GM23248 (cell line): ENCODE data around the gene OR10Z1. TPM values are rescaled to one million over a fixed set of nuclear protein-coding genes. Genes with fewer than 3 reads are reported as not detected.

ENCODE experiments used
- DNase-seq: peaks from one replicate; pipeline ENCODE4 v3.0.0-alpha.2; 2015
- H2AFZ ChIP-seq: fragments of 200-600 bp; sonication (generic); 2 replicates; pipeline ENCODE4 v1.6.1; 2016; ENCODE audit warnings: antibody characterized with exemption
- H3F3A ChIP-seq: fragments of 200-600 bp; sonication (generic); 2 replicates; pipeline ENCODE4 v1.6.1; 2016; ENCODE audit warnings: mild to moderate bottlenecking, antibody characterized with exemption, mixed run types; ENCODE audit not compliant: insufficient read depth
- H3K27ac ChIP-seq: fragments of 200-600 bp; sonication (generic); 2 replicates; pipeline ENCODE4 v1.5.1; 2016; ENCODE audit warnings: mild to moderate bottlenecking
- H3K27me3 ChIP-seq: fragments of 200-600 bp; sonication (generic); replicated peaks from 2 replicates; pipeline ENCODE4 v1.6.1; 2016; ENCODE audit warnings: mild to moderate bottlenecking; ENCODE audit not compliant: insufficient read depth
- H3K36me3 ChIP-seq: fragments of 200-600 bp; sonication (generic); 2 replicates; pipeline ENCODE4 v1.6.1; 2016; ENCODE audit warnings: low read depth, mild to moderate bottlenecking
- H3K4me1 ChIP-seq: fragments of 200-600 bp; sonication (generic); 2 replicates; pipeline ENCODE4 v1.6.1; 2016; ENCODE audit warnings: mild to moderate bottlenecking; ENCODE audit not compliant: insufficient read depth
- H3K4me2 ChIP-seq: fragments of 200-600 bp; sonication (generic); one replicate; pipeline ENCODE4 v1.6.1; 2016; ENCODE audit warnings: mild to moderate bottlenecking; ENCODE audit not compliant: unreplicated experiment
- H3K4me3 ChIP-seq: fragments of 200-600 bp; sonication (generic); 2 replicates; pipeline ENCODE4 v1.5.1; 2016; ENCODE audit warnings: mild to moderate bottlenecking
- H3K79me2 ChIP-seq: fragments of 200-600 bp; sonication (generic); 2 replicates; pipeline ENCODE4 v1.6.1; 2016; ENCODE audit warnings: mild to moderate bottlenecking; ENCODE audit not compliant: insufficient read depth
- H3K9ac ChIP-seq: fragments of 200-600 bp; sonication (generic); 2 replicates; pipeline ENCODE4 v1.6.1; 2016; ENCODE audit warnings: mild to moderate bottlenecking
- H3K9me2 ChIP-seq: fragments of 200-600 bp; sonication (generic); 2 replicates; pipeline ENCODE4 v1.6.1; 2016; ENCODE audit warnings: mixed run types, mild to moderate bottlenecking, moderate library complexity; ENCODE audit not compliant: insufficient read depth
- H3K9me3 ChIP-seq: fragments of 200-600 bp; sonication (generic); one replicate; pipeline ENCODE4 v1.6.1; 2017; ENCODE audit warnings: low read depth
- H4K20me1 ChIP-seq: fragments of 200-600 bp; sonication (generic); 2 replicates; pipeline ENCODE4 v1.6.0; 2016; ENCODE audit not compliant: insufficient read depth
- EZH2 ChIP-seq: fragments of 200-600 bp; sonication (generic); IDR thresholded peaks from 2 replicates; pipeline ENCODE4 v1.6.1; 2018; ENCODE audit warnings: antibody characterized with exemption, mild to moderate bottlenecking; ENCODE audit not compliant: insufficient read depth, poor library complexity, severe bottlenecking
- EZH2phosphoT487 ChIP-seq: fragments of 200-600 bp; sonication (generic); IDR thresholded peaks from 2 replicates; pipeline ENCODE4 v1.6.1; 2018; ENCODE audit warnings: antibody characterized with exemption, moderate library complexity, mild to moderate bottlenecking, low read depth; ENCODE audit not compliant: insufficient read depth
- WGBS, 2 experiments: methylation state at CpG; one replicate each; pipeline ENCODE4 v1.1.6; 2015 to 2017; ENCODE audit warnings: low lambda C conversion rate in 2 of 2, low coverage in 1 of 2; ENCODE audit errors: missing lambda C conversion rate in 2 of 2; 5-methylcytosine and 5-hydroxymethylcytosine counted together
- in situ Hi-C: fragments of 300-500 bp; cut with MboI; formaldehyde crosslinking; loops from 2 replicates; pipeline ENCODE4 v1.15.0; 2020
- polyA plus RNA-seq: library from polyadenylated mRNA; unstranded; fragments of >200 nt; fragmentation: Nextera tagmentation; extraction: Ambion mirVana; gene quantifications from 2 replicates; pipeline ENCODE4 v1.2.1, GENCODE V29; 2016
- total RNA-seq: library from RNA; depleted of rRNA; stranded (reverse); fragments of >200 nt; shearing (Covaris generic); gene quantifications from 2 replicates; pipeline ENCODE4 v1.2.3, GENCODE V29; 2014; rRNA removed

The OR10Z1 gene
- total and polyA plus RNA-seq, 2 experiments from 2014 or later, result not detected

GRCh38 chr1:158652721-158653334 lies 47.8 kb downstream of the OR10Z1 start:
- in situ Hi-C loops, result no loop called here
- Histone ChIP-seq H3K36me3 (no peaks in the 10 kb centered on the region), H3K9ac (no peak overlapping the region), H3K9me3 (no peaks in the 10 kb centered on the region), H3K4me2 (peak overlapping the region; percentile 28), H3K9me2 (no peaks in the 10 kb centered on the region), H3F3A (no peaks in the 10 kb centered on the region), H3K4me1 (no peaks in the 10 kb centered on the region), H3K27me3 (no peaks in the 10 kb centered on the region), H3K79me2 (no peaks in the 10 kb centered on the region), H4K20me1 (no peaks in the 10 kb centered on the region; the same call in 1 of the 2 replicates), H2AFZ (peak overlapping the region; percentile 24; the same call in 1 of the 2 replicates), H3K4me3 (peak overlapping the region; percentile 46), H3K27ac (no peak overlapping the region)
- TF ChIP-seq EZH2 (no peak), EZH2phosphoT487 (no peak)
- WGBS, 2 experiments, result 32 to 35% methylated on average over 7 of the region's 7 CpGs
- no peak for DNase-seq

GRCh38 chr1:158654086-158654485 lies 49.0 kb downstream of the OR10Z1 start:
- Histone ChIP-seq H3K9ac (no peak overlapping the region), H3K9me2 (no peaks in the 10 kb centered on the region), H3K27me3 (no peaks in the 10 kb centered on the region), H4K20me1 (no peaks in the 10 kb centered on the region), H3K79me2 (no peaks in the 10 kb centered on the region), H3K27ac (no peak overlapping the region), H3K36me3 (no peaks in the 10 kb centered on the region), H3K4me1 (no peaks in the 10 kb centered on the region), H3F3A (no peaks in the 10 kb centered on the region), H2AFZ (no peak overlapping the region), H3K9me3 (no peaks in the 10 kb centered on the region), H3K4me2 (no peak overlapping the region), H3K4me3 (no peak overlapping the region)
- no peak for TF ChIP-seq EZH2phosphoT487
- in situ Hi-C loops, result no loop called here
- no peak for DNase-seq

GRCh38 chr1:158654571-158654970 lies 49.5 kb downstream of the OR10Z1 start:
- DNase-seq, result no peak
- Histone ChIP-seq H2AFZ (no peak overlapping the region), H3K27ac (no peak overlapping the region), H3K36me3 (no peaks in the 10 kb centered on the region), H3K9me3 (no peaks in the 10 kb centered on the region), H3K4me1 (no peaks in the 10 kb centered on the region), H3K4me2 (no peak overlapping the region), H3K79me2 (no peaks in the 10 kb centered on the region), H3F3A (no peaks in the 10 kb centered on the region), H3K9ac (no peak overlapping the region), H4K20me1 (no peaks in the 10 kb centered on the region), H3K4me3 (no peak overlapping the region), H3K27me3 (no peaks in the 10 kb centered on the region), H3K9me2 (no peaks in the 10 kb centered on the region)
- in situ Hi-C loops, result no loop called here
- WGBS, 2 experiments, result 18 to 19% methylated on average over 6 of the region's 6 CpGs
- TF ChIP-seq EZH2phosphoT487, result no peak

Other genes with a start within 250 kb of the OR10Z1 start
- gene OR10T2, start 205.8 kb upstream of the OR10Z1 start, total RNA-seq, result not detected in 2 replicates
- gene OR10T2, start 205.8 kb upstream of the OR10Z1 start, polyA plus RNA-seq, result not detected in 2 replicates
- not detected in 2 replicates for gene OR10K2, start 179.0 kb upstream of the OR10Z1 start, total RNA-seq
- not detected in 2 replicates for gene OR10K2, start 179.0 kb upstream of the OR10Z1 start, polyA plus RNA-seq
- not detected in 2 replicates for gene OR10K1, start 143.4 kb upstream of the OR10Z1 start, total RNA-seq
- gene OR10K1, start 143.4 kb upstream of the OR10Z1 start, polyA plus RNA-seq, result not detected in 2 replicates
- gene OR10R2, start 133.0 kb upstream of the OR10Z1 start, total RNA-seq, result not detected in 2 replicates
- not detected in 2 replicates for gene OR10R2, start 133.0 kb upstream of the OR10Z1 start, polyA plus RNA-seq
- gene OR6Y1, start 50.9 kb upstream of the OR10Z1 start, total RNA-seq, result not detected in 2 replicates
- not detected in 2 replicates for gene OR6Y1, start 50.9 kb upstream of the OR10Z1 start, polyA plus RNA-seq
- not detected in 2 replicates for gene OR6P1, start 34.7 kb upstream of the OR10Z1 start, total RNA-seq
- gene OR6P1, start 34.7 kb upstream of the OR10Z1 start, polyA plus RNA-seq, result not detected in 2 replicates
- gene OR10X1, start 25.4 kb upstream of the OR10Z1 start, total RNA-seq, result not detected in 2 replicates
- not detected in 2 replicates for gene OR10X1, start 25.4 kb upstream of the OR10Z1 start, polyA plus RNA-seq
- gene SPTA1, start 81.4 kb downstream of the OR10Z1 start, total RNA-seq, result not detected in 2 replicates
- gene SPTA1, start 81.4 kb downstream of the OR10Z1 start, polyA plus RNA-seq, result not detected in 2 replicates
- not detected in 2 replicates for gene OR6K2, start 95.4 kb downstream of the OR10Z1 start, total RNA-seq
- gene OR6K2, start 95.4 kb downstream of the OR10Z1 start, polyA plus RNA-seq, result not detected in 2 replicates
- not detected in 2 replicates for gene OR6K3, start 115.5 kb downstream of the OR10Z1 start, total RNA-seq
- gene OR6K3, start 115.5 kb downstream of the OR10Z1 start, polyA plus RNA-seq, result not detected in 2 replicates
- not detected in 2 replicates for gene OR6K6, start 149.5 kb downstream of the OR10Z1 start, total RNA-seq
- gene OR6K6, start 149.5 kb downstream of the OR10Z1 start, polyA plus RNA-seq, result not detected in 2 replicates
- not detected in 2 replicates for gene OR6N1, start 166.9 kb downstream of the OR10Z1 start, total RNA-seq
- gene OR6N1, start 166.9 kb downstream of the OR10Z1 start, polyA plus RNA-seq, result not detected in 2 replicates
- gene OR6N2, start 175.9 kb downstream of the OR10Z1 start, total RNA-seq, result not detected in 2 replicates
- gene OR6N2, start 175.9 kb downstream of the OR10Z1 start, polyA plus RNA-seq, result not detected in 2 replicates
- not detected in 2 replicates for gene MNDA, start 226.1 kb downstream of the OR10Z1 start, total RNA-seq
- not detected in 2 replicates for gene MNDA, start 226.1 kb downstream of the OR10Z1 start, polyA plus RNA-seq